ENCODE data around the gene ASPHD2.

The ASPHD2 gene

GRCh38 chr22:26466196-26466595 is 37.1 kb downstream of the ASPHD2 start:
- DNase-seq = no peak
- Histone ChIP-seq H3K4me1 (peaks cover 3% of the 10 kb centered on the region; the same call in 1 of the 2 replicates), H3K9me3 (no peaks in the 10 kb centered on the region), H3K4me3 (ENCODE audit: low read depth, low read length) (no peak overlapping the region), H3K36me3 (peaks cover 55% of the 10 kb centered on the region), H3K27me3 (no peaks in the 10 kb centered on the region)
- no peak for TF ChIP-seq CTCF (IDR thresholded peaks at IDR 0.05; ENCODE audit: low read depth, low read length)

- H3K9me3 ChIP-seq = no peaks in the 10 kb centered on the region
- no peak overlapping the region for H3K4me3 ChIP-seq (ENCODE audit: low read depth, low read length)
- TF ChIP-seq CTCF (IDR thresholded peaks at IDR 0.05; ENCODE audit: low read depth, low read length) = no peak
- H3K36me3 ChIP-seq = peaks cover 47% of the 10 kb centered on the region
- H3K27me3 ChIP-seq = no peaks in the 10 kb centered on the region
- no peaks in the 10 kb centered on the region for H3K4me1 ChIP-seq
- DNase-seq = no peak
Observed at GRCh38 chr22:26470807-26471206, 41.7 kb downstream of the ASPHD2 start.

- Histone ChIP-seq H3K4me3 (ENCODE audit: low read depth, low read length) (no peak overlapping the region), H3K27me3 (no peaks in the 10 kb centered on the region), H3K36me3 (peaks cover 42% of the 10 kb centered on the region), H3K9me3 (no peaks in the 10 kb centered on the region), H3K4me1 (no peaks in the 10 kb centered on the region)
- TF ChIP-seq CTCF (IDR thresholded peaks at IDR 0.05; ENCODE audit: low read depth, low read length) = no peak
- no peak for DNase-seq
Observed at GRCh38 chr22:26471522-26471921, 42.5 kb downstream of the ASPHD2 start.

- no peak for DNase-seq
- H3K4me3 ChIP-seq (ENCODE audit: low read depth, low read length) = no peak overlapping the region
- peaks cover 44% of the 10 kb centered on the region for H3K36me3 ChIP-seq
- H3K27me3 ChIP-seq = no peaks in the 10 kb centered on the region
- H3K9me3 ChIP-seq = no peaks in the 10 kb centered on the region
- H3K4me1 ChIP-seq = no peaks in the 10 kb centered on the region
- no peak for TF ChIP-seq CTCF (IDR thresholded peaks at IDR 0.05; ENCODE audit: low read depth, low read length)
Observed at GRCh38 chr22:26474682-26475081, 45.6 kb downstream of the ASPHD2 start.

GRCh38 chr22:26476705-26477340 is 47.8 kb downstream of the ASPHD2 start:
- Histone ChIP-seq H3K36me3 (peaks cover 22% of the 10 kb centered on the region), H3K9me3 (no peaks in the 10 kb centered on the region)
- DNase-seq = no peak

More at GRCh38 chr22:26476705-26477340, 47.8 kb downstream of the ASPHD2 start:
- Histone ChIP-seq H3K27me3 (no peaks in the 10 kb centered on the region), H3K4me3 (ENCODE audit: low read depth, low read length) (no peak overlapping the region), H3K4me1 (no peaks in the 10 kb centered on the region)
- TF ChIP-seq CTCF (IDR thresholded peaks at IDR 0.05; ENCODE audit: low read depth, low read length) = no peak
